Fibroblast of villous mesenchyme (primary cell): Measurements from ENCODE around the gene CDH23. TPM values are rescaled to one million over a fixed set of nuclear protein-coding genes. Genes with fewer than 3 reads are reported as not detected.

ENCODE experiments used
- DNase-seq: peaks from one replicate; pipeline ENCODE4 v3.0.0-alpha.2; 2010; ENCODE audit warnings: low read depth
- H3K4me3 ChIP-seq: 2 replicates; pipeline ENCODE4 v1.5.1; 2011; ENCODE audit warnings: low read depth, mild to moderate bottlenecking, low read length
- total RNA-seq: library from RNA; depleted of rRNA; stranded (reverse); fragments of >200 nt; gene quantifications from 2 replicates; pipeline ENCODE4 v1.2.3, GENCODE V29; 2012
- TF ChIP-seq, protein P1 (sequence below): IDR thresholded peaks from 2 replicates; pipeline ENCODE4 v1.5.1; 2012; ENCODE audit warnings: low read depth, mild to moderate bottlenecking, low read length; ENCODE audit not compliant: insufficient read depth

The CDH23 gene
- total RNA-seq, 1 donor: under 0.01 TPM

DNA sequence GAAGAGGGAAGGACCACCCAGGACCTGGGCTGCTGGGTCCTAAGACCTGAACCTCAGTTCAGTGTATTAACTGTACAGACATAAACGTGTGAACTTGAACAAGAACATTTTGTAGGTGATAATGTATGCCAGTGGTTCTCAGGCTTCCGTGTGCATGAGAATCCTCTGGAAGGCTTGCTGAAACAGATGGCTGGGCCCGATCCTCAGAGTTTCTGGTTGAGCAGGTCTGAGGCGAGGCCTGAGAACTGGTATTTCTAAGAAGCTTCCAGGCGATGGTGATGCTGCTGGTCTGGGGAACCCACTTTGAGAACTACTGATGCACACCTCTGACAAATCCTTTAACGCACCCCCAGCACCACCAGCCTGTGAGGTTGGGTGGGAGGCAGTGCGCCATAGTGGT, 70.4 kb downstream of the CDH23 start:
- H3K4me3 ChIP-seq: no peak overlapping the region
- DNase-seq: no peak
- TF ChIP-seq, protein P1, sequence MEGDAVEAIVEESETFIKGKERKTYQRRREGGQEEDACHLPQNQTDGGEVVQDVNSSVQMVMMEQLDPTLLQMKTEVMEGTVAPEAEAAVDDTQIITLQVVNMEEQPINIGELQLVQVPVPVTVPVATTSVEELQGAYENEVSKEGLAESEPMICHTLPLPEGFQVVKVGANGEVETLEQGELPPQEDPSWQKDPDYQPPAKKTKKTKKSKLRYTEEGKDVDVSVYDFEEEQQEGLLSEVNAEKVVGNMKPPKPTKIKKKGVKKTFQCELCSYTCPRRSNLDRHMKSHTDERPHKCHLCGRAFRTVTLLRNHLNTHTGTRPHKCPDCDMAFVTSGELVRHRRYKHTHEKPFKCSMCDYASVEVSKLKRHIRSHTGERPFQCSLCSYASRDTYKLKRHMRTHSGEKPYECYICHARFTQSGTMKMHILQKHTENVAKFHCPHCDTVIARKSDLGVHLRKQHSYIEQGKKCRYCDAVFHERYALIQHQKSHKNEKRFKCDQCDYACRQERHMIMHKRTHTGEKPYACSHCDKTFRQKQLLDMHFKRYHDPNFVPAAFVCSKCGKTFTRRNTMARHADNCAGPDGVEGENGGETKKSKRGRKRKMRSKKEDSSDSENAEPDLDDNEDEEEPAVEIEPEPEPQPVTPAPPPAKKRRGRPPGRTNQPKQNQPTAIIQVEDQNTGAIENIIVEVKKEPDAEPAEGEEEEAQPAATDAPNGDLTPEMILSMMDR: no peak

DNA sequence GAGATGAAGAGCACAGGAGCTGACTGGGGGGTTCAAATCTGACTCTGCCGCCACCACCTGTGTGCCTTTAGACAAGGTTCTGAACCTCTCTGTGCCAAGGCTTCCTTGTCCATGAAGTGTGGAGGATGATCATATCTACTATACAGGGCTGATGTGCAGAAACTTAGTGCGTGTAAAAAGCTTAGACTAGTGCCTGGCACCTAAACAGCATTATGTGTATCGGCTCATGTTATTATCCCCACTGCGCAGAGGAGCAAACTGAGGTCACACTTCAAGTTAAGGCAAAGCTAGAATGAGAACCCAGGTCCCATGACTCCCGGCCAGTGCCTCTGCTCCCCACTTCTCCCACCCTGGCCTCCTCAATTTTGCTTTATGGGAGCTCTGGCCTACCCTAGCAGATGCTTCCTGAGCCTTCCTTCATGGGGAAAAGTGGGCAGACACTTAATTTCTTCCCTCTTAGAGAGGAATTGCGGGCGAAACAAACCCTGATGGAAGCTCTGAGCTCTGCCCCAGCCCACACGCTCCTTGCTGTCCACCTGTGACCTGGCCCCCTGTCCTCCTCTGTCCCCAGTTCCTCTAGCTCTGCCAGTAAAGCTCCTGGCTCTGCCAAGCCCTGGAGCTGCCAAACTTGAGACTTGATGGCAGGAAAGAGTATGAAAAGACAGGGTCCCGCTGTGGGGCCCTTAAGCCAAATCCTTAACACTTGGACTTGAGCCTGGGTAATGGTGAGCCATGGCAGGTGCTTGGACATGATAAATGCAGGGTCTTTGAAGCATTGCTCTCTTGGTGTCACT, 71.0 kb downstream of the CDH23 start:
- DNase-seq: no peak
- no peak overlapping the region for H3K4me3 ChIP-seq
- TF ChIP-seq, protein P1: no peak

DNA sequence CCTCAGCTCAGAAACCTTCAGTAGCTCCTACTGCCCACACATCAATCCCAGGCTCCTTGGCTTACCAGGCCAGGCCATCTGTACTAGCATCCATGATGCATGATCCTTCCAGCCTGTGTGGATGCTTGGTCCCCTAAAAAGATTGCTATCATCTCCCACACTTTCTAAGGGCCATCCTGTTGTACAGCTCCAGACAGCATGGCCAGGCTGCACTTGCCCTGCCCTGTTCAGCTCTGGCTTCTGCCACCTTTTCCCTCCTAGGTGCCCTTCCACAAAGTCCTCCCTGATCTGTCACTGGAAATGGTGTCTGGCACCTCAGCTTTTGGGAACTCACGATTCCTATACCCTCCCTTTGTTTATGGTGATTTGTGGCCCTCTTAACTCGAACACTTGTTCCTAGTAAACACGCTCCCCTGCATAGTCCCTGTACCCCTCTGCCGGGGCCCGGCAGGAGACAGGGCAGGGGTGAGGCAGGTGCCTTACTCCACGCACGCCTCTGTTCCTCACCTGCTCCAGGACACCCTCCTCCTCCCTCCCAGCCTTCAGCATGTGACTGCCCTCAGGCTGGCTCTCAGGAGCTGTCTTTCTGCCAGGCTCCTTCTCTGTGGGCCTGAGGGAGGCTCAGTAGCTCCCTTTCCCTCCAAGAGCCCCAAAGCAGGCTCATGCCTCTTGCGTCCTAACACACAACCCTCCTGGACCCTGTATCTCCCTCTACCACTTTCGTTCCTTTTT, 71.8 kb downstream of the CDH23 start:
- no peak for DNase-seq
- no peak overlapping the region for H3K4me3 ChIP-seq
- TF ChIP-seq, protein P1: no peak

DNA sequence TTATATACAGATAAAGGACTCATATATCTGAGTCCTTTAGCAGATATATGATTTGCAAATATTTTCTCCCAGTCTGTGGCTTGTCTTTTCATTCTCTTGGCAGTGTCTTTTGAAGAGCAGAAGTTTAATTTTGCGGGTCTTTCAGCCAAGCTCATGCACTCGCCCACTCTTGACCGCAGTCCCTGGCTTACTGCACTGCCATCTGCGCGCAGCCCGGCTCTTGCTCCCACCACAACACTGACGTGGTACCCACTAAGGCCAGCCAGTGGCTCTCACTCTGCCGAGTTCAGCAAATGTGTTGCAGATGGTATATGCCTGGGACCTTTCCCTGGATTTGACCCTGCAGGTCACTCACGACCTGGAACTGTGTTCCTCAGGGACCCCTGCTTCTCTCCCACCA, 74.3 kb downstream of the CDH23 start:
- TF ChIP-seq, protein P1: no peak
- H3K4me3 ChIP-seq: no peak overlapping the region
- DNase-seq: no peak

DNA sequence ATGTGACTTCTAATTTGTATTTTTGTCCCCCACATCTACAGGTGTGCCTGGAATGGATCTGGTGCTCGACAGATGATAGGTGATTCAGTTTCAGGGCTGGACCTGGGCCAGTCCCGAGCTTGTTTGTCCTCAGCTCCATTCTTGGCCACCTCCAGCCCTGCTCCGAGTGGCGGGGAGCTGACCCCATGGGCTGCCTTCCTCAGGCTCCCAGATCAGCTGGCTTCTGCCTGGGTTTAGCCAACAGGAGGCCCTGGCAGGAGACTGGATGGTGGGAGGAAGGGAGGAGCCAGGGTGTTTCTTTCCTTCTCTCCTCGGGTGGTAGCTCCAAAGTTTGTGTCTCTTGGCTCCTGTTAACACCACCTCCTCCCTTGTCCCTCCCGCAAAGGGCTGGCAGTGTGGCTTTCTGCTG, 75.2 kb downstream of the CDH23 start:
- no peak overlapping the region for H3K4me3 ChIP-seq
- no peak for DNase-seq
- TF ChIP-seq, protein P1: no peak

DNA sequence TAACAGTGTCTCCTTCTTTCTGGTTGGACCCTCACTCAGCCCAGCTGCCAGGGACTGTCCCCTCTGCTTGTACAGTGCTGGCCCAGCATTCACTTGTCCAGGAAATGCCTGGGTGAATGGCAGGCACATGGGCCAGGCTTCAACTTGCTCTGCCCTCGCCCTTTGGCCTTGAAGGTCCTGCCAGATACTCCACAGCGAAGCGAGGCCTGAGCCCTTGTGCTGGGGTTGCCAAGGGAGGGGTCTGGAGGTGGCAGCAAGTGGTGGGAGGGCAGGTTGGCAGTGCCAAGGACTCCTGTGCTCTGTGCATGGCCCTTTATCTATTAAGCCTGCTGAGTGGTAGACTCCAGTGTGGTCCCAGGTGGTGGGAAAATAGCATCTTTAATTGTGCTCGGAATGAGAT, 75.7 kb downstream of the CDH23 start:
- H3K4me3 ChIP-seq: no peak overlapping the region
- DNase-seq: no peak
- TF ChIP-seq, protein P1: no peak

DNA sequence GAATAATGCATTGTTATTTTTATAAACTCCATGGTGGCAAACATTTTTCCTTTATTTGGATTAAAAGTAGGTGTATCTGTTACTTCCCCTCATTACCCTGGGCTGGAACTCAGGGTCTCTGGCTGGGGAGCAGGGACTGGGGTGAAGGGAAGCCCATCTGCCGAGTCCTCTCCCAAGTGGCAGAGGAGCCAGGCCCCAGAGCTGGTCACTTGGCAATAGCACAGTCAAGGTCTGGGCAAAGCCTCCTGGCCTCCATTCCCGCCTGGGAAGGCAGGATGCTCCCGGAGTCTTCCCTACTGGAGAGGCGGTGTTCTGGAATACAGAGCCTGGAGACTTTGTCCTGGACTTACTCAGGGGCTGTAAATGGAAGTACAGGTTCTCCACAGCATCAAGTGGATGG, 76.2 kb downstream of the CDH23 start:
- H3K4me3 ChIP-seq: no peak overlapping the region
- TF ChIP-seq, protein P1: no peak
- no peak for DNase-seq
